GM18867 (cell line): ENCODE results near the gene RIC1.
"Not testable (repeated sequence)": the region's sequence is repeated elsewhere in the genome, so short reads cannot be mapped to it uniquely, and the experiment has no call there.

Experiments
- ATAC-seq: cut with Tn5 transposase; IDR thresholded peaks from one replicate; pipeline ENCODE4 v1.9.1; 2021; ENCODE audit warnings: mild to moderate bottlenecking, moderate library complexity; ENCODE audit not compliant: unreplicated experiment

Gene RIC1

DNA sequence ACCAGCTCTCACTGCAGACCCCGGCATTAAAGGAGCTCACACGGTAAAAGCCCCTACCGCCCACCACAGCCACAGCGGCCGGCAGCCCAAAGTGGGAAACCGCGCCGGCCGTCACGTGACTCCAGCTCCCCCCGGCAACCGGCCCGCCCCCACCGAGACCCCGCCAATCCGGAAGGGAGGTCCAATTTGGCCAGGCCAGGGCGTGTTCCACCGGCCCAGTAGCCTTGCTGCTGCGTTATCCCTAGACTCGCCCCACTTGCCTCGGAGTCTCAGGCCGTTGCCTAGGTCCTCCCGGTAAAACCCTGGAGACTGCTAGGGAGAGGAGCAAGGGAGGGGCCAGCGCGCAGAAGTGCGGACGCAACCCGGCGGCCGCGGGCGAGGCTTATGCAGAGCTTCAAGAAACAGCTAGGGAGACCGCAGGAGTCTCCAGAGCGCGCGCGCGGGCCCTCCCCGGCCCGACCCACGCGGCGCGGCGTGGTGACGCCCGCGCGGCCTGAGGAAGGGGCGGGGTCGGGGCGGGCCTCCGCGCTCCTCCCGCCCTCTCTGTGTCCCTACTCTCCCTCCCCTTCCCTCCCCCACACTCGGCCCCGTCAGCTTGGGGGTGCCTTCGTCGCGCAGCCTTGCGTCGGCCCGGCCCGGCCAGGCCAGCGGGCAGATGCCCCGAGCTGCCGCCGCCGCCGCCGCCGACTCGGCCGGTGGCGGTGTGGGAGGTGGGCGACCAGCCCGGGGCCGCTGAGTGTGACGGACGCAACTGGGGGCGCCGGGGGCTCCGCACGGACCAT lies at the start of gene RIC1:
Gene RIC1 (plus strand): TSS at position 578 of the 782 bp plus-strand sequence. CDS start 203 bp downstream, at position 781.
- peak; percentile 64 for ATAC-seq

DNA sequence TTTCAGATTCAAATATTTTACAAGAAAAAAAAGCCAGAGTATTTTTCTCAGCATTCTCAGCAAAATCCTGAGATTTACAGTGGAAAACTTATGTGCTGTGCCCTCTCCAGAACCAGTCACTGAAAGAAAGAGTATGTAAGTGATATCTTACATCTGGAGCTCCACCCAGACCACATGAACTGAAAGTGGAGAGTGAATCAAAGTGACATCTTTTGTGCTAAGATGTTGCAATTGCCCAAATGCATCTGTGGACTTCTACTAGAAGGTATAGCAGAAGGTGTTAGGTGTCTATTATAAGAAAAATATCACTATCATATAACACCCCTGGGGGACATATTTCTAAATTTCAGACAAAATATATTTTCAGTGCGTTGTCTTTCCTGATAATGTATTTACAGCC lies 49.0 kb upstream of the RIC1 start:
- no peak for ATAC-seq

DNA sequence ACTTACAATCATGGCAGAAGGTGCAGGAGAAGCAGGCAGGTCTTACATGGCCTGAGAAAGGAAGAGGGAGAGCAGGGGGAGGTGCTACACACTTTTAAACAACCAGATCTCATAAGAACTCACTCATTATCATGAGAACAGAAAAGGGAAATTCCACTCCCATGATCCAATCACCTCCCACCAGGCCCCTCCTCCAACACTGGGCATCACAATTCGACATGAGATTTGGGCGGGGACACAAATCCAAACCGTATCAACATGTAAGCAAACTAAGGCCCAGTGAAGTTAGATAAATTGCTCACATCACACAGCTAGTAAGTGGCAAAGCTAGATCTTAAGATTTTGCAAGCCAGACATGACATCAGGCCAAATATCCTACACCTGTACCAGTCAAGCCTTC lies 48.3 kb upstream of the RIC1 start:
- no peak for ATAC-seq

DNA sequence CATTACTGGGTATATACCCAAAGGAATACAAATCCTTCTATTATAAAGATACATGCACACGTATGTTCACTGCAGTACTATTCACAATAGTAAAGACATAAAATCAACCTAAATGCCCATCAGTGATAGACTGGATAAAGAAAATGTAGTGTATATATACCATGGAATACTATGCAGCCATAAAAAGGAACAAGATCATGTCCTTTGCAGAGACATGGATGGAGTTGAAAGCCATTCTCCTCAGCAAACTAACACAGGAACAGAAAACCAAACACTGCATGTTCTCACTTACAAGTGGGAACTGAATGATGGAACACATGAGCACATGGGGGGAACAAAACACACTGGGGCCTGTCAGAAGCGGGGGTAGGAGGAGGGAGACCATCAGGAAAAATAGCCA lies 47.2 kb upstream of the RIC1 start:
- ATAC-seq, result not testable (repeated sequence)

DNA sequence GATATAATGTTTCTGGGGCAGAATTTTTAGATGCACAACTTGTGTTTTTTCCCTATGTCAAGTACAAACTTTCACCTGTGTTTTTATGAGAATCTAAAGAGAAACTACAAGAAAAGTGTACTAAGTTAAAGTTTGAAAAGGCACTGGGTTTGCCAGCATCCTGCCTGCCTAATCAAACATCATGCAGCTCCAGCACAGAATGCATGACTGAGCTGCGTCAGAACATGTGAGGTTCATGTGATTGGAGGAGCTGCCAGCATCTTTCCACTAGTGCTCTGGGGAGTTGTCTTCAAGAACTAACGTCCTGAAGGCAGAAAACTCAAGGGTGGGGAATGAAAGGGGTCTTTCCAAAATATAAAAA lies 46.1 kb upstream of the RIC1 start:
- ATAC-seq, result peak; percentile 57

GRCh38 chr9:5586391-5586802 lies 42.5 kb upstream of the RIC1 start:
- peak; percentile 30 for ATAC-seq

DNA sequence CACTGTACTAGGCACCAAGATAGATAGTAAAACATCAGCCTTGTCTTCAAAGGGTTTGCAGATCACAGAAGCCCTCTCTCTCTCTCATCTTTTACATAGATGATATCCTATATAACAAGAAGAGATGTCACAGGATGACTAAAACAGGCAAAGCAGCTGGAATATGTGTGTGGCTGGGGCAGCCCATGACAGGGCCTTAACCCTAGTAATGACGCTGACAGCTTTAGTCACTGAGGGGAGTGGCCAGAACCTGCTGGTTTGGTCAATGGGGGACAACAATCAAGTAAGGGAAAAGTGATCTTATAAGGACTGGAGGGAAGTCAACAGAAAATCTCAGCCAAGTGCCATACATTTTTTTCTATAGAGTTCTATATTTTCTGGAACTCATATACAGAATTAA lies 41.9 kb upstream of the RIC1 start:
- ATAC-seq, result no peak

GRCh38 chr9:5592231-5592630 lies 36.7 kb upstream of the RIC1 start:
- ATAC-seq, result no peak

DNA sequence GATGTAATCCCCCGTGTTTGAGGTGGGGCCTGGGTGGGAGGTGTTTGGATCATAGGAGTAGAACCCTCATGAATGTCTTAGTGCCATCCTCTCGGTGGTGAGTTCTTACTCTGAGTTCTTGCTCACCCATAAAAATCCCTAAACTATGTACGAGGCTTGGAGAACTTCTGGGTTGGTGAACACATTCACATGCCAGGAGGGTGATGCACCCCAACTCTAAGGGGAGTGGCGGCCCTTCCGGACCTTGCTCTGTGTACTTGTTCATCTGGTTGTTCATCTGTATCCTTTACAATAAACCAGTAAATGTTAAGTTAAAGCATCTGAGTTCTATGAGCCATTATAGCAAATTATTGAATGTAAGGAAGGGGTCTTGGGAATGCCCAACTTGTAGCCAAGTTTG lies 36.0 kb upstream of the RIC1 start:
- no peak for ATAC-seq

DNA sequence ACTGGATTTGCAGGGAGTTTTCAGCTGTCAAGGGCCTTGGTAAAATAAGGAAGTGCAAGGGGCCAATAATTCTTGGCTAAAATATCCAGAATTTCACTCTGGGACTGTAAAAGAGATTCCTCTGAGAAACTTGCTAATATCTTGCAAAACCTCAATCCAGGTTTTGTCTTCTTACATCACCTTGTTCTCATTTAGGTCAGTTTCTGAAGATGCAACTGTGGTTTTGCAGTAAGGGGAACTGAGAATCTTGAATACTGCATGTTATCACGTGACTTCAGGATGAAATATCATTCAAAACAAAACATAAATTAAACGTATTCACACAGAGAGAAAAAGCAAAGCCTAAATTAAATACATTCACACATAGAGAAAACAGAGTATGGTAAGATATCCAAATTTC lies 35.0 kb upstream of the RIC1 start:
- peak; percentile 77 for ATAC-seq

DNA sequence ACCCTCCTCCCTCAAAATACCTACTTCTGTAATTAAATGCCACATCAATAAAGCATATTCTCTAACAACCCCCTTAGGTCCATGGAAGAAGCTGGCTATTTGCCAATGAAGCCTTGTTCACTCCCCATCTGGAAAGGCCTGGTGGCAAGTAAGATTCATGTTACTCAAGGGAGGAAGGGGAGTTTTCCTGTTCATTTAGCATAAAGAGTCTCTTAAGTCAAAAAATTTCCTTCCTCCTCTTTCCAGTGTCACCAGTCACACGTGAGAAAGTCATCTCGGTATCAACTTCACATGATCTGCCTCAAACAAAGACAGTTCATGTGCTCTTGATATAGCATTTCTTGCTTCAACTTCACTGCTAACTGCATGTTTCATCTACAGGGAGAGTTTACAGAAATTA lies 32.7 kb upstream of the RIC1 start:
- ATAC-seq, result no peak

- peak; percentile 60 for ATAC-seq
Measured at GRCh38 chr9:5608298-5609225, 20.3 kb upstream of the RIC1 start.

DNA sequence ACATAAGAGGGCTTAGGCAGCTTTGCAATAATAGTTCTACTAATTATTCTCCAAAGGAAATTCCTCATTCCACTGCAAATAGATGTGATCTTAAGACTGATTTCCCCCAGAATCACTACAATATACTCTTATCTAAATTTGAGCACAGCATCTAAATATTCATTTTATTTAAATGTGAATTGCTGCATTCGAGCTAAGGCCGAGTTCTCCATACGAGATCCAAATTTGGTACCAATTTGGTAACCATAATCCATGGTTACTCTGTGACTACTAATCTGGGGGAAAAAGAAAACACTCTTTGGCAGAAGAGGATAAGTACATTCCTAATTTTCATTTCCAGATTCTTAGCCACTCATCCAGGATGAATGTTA lies 19.7 kb upstream of the RIC1 start:
- ATAC-seq, result no peak

- no peak for ATAC-seq
Measured at GRCh38 chr9:5610491-5610890, 18.4 kb upstream of the RIC1 start.

DNA sequence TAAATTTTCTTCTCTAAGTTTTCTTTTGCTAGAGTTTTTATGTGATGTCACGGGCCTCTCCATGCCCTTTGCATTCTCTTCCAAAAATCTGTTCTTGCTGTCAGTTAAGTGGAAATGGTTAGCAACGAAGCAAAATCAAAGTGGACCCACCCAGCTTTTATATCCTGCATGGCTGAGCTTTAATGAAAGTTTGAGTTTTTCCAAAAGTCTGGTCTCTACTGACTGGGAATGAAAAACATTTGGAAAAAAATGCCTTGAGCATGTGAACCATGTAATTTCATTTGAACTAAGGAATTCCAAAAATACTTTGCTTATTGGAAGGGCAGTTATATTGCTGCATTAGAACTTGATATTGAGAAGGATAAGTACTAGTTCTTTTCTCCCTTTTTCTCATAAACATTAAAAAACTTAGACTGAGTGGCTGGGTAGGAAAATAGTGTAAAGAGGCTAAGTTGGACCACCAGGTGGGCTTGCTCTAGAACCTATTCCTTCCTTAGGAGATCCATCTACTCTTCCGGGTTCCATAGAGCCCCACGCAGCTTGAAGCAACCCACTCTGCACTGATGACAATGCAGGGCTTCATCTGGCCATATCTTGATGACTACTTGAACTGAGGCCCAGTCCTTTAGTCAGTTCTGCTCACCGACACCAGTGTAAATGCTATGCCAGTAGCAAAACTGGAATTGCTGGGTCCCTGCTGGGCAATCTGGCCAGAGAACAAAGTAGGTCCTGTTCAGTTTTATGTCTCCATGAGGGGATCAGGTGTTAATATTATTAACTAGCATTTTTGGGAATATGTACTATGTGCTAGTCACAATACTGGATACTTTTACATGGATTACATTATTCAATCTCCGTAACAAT lies 17.4 kb upstream of the RIC1 start:
- no peak for ATAC-seq

DNA sequence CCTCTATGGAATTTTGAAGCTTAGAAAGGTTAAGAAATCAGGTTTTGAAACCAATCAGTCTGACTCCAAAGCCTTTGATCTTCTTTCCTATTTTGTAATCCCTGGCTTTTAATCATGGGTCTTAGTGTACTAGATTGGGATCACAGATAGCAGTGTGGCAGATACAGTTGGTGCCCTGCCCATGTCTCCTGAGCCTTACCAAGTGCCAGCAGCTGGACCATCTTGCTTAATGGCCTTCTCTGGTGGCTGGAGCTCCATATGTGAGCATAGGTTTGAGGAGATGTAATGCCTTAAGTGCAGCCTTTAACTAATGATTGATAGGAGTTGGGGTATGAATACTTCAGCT lies 16.7 kb upstream of the RIC1 start:
- no peak for ATAC-seq

GRCh38 chr9:5614192-5614591 lies 14.7 kb upstream of the RIC1 start:
- no peak for ATAC-seq

DNA sequence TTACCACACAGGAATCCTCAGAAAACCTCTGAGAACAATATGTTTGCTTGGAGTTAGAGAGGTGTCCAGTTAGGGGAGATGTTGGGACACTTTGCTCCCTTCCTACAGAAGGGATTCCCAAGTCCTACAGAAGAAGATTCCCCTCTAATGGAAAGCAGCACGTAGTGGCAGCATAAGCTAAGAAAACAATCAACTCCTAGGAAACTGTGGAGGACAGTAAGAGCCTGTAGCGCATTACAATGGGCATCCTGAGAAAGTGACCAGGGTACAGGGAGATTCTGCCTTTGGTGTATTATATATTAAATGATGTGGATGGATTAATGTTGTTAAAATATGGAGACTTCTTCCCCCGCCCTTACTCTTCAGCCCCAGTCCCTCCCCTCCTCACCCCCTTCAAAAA lies 13.9 kb upstream of the RIC1 start:
- ATAC-seq, result no peak

DNA sequence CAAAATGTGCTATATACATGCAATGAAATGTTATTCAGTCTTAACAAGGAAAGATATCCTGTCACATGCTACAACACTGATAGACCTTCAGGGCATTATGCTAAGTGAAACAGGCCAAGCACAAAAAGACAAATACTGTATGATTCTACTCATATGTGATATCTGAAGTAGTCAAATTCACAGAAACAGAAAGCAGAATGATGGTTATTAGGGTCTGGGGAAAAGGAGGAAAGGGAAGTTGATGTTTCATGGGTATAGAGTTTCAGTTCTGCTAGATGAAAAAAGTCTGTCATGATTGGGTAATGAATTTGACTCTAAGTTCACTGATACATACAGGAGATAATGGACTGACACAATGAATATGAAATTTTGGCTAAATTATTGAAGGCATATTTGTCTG lies 11.2 kb upstream of the RIC1 start:
- ATAC-seq, result peak; percentile 91

GRCh38 chr9:5620494-5620893 lies 8.4 kb upstream of the RIC1 start:
- ATAC-seq, result no peak

DNA sequence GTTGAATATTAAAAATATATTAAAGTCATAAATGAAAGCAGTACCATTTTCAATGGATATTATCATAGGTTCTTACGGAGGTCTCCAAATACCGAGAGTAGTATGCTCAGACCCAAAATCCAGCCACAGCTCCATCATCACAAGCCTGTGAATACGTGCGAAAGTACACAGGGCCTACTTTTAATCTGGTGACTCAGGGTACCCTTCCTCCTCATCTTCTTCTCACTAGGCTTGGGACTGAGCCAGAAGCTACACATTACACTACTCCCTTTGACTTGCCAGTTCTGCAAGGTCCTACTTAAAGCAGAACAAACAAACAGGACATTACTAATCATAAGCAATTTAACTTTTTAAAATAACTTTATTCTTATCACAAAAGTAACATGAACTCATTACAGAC lies 7.6 kb upstream of the RIC1 start:
- no peak for ATAC-seq
